ENCODE data around the gene EXOC6B.
"Not testable (repeated sequence)": the region's sequence is repeated elsewhere in the genome, so short reads cannot be mapped to it uniquely, and the experiment has no call there.

EXOC6B gene

DNA sequence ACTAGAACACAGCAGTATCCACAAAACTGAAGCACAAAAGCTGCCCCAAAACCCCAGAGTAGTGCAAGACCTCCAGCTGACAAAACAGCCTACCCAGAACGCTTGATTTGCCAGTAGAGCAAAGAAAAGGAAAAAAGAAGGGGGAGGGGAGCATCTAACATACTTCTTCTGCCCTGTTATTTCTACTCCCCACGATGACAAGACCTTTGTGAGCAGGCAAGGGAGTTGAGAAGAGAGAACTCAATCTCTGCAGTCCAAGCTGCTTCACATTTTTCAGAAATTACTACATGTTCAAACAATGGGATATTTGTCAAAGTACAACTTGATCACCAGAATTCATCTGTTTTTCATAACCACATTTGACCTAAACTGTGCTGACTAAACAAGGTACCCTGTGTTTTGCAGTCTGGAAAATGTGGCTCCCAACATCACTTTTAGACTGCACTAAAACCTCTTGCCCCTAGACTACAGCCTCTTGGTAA lies 286.7 kb downstream of the EXOC6B start:
- Histone ChIP-seq H3K4me2 (ENCODE audit: low read length) (no peak overlapping the region), H3K36me3 (ENCODE audit: control insufficient read depth, insufficient read depth, low read length) (no peaks in the 10 kb centered on the region), H3K27ac (no peak overlapping the region), H2AFZ (no peak overlapping the region), H3K27me3 (ENCODE audit: control insufficient read depth, insufficient read depth, low read length) (no peaks in the 10 kb centered on the region), H3K79me2 (no peaks in the 10 kb centered on the region), H3K4me3 (ENCODE audit: low read depth, low read length) (no peak overlapping the region), H3K4me1 (no peaks in the 10 kb centered on the region), H3K9ac (no peak overlapping the region), H3K9me3 (ENCODE audit: control insufficient read depth, low read length) (no peaks in the 10 kb centered on the region)
- TF ChIP-seq, protein P1, sequence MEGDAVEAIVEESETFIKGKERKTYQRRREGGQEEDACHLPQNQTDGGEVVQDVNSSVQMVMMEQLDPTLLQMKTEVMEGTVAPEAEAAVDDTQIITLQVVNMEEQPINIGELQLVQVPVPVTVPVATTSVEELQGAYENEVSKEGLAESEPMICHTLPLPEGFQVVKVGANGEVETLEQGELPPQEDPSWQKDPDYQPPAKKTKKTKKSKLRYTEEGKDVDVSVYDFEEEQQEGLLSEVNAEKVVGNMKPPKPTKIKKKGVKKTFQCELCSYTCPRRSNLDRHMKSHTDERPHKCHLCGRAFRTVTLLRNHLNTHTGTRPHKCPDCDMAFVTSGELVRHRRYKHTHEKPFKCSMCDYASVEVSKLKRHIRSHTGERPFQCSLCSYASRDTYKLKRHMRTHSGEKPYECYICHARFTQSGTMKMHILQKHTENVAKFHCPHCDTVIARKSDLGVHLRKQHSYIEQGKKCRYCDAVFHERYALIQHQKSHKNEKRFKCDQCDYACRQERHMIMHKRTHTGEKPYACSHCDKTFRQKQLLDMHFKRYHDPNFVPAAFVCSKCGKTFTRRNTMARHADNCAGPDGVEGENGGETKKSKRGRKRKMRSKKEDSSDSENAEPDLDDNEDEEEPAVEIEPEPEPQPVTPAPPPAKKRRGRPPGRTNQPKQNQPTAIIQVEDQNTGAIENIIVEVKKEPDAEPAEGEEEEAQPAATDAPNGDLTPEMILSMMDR (IDR thresholded peaks at IDR 0.05) = no peak

DNA sequence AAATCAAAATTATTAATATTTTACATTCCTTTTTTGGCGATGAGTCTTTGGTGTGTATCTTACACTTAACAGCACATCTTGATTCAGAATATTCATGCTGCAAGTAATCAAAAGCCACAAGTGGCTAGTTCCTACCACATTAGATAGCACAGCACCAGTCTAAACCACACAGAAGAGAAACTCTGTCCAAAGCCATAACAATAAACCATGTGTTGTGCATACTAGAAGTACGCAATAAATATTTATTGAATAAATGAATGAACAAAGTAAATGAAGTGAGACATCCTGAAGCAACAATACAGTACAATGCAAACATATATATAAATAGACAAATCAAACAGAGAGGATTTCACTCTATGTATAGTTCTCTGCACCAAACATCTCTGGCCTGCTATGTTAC lies 287.3 kb downstream of the EXOC6B start:
- H3K36me3 ChIP-seq (ENCODE audit: control insufficient read depth, insufficient read depth, low read length) = no peaks in the 10 kb centered on the region
- TF ChIP-seq, protein P1 (IDR thresholded peaks at IDR 0.05) = no peak
- no peak overlapping the region for H2AFZ ChIP-seq
- no peaks in the 10 kb centered on the region for H3K9me3 ChIP-seq (ENCODE audit: control insufficient read depth, low read length)
- no peak overlapping the region for H3K27ac ChIP-seq
- no peak overlapping the region for H3K4me2 ChIP-seq (ENCODE audit: low read length)
- no peaks in the 10 kb centered on the region for H3K27me3 ChIP-seq (ENCODE audit: control insufficient read depth, insufficient read depth, low read length)
- no peak overlapping the region for H3K9ac ChIP-seq
- H3K4me3 ChIP-seq (ENCODE audit: low read depth, low read length) = no peak overlapping the region
- H3K79me2 ChIP-seq = no peaks in the 10 kb centered on the region
- H3K4me1 ChIP-seq = no peaks in the 10 kb centered on the region

DNA sequence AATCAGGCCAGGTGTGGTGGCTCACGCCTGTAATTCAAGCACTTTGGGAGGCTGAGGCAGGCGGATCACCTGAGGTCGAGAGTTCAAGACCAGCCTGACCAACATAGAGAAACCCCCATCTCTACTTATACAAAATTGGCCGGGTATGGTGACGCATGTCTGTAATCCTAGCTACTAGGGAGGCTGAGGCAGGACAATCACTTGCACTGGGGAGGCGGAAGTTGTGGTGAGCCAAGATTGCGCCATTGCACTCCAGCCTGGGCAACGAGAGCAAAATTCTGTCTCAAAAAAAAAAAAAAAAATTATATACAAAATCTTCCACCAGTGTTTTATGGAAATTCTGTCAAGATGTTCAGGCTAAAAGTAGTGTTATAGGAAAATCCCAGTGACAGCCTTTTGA lies 290.2 kb downstream of the EXOC6B start:
- not testable (repeated sequence) for H3K27me3 ChIP-seq (ENCODE audit: control insufficient read depth, insufficient read depth, low read length); H3K27ac ChIP-seq

DNA sequence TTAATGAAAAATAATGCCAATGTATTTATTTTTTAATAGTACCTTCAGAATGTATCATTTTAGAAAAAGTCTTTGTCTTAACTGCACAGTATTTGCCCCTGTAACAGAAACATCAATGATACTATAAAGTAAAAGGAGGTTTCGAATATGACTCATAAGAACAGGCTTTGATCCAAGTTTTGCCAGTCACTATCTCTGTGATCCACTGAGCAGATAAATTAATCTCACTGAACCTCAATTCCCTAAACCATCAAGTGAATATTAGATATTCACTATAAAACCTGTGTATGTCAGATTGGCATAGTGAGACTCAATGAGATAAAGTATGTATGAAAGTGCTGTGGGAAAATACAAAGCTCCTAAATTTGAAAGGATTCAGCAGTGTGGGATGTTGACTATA lies 292.1 kb downstream of the EXOC6B start:
- Histone ChIP-seq H2AFZ (no peak overlapping the region), H3K79me2 (no peaks in the 10 kb centered on the region), H3K9me3 (ENCODE audit: control insufficient read depth, low read length) (no peaks in the 10 kb centered on the region), H3K9ac (no peak overlapping the region), H3K4me2 (ENCODE audit: low read length) (no peak overlapping the region), H3K27ac (no peak overlapping the region), H3K27me3 (ENCODE audit: control insufficient read depth, insufficient read depth, low read length) (no peaks in the 10 kb centered on the region), H3K4me1 (no peaks in the 10 kb centered on the region), H3K4me3 (ENCODE audit: low read depth, low read length) (no peak overlapping the region), H3K36me3 (ENCODE audit: control insufficient read depth, insufficient read depth, low read length) (no peaks in the 10 kb centered on the region)
- TF ChIP-seq, protein P1 (IDR thresholded peaks at IDR 0.05) = no peak

More for the DNA sequence above, 290.2 kb downstream of the EXOC6B start:
- H3K9me3 ChIP-seq (ENCODE audit: control insufficient read depth, low read length); H3K4me1 ChIP-seq; H3K79me2 ChIP-seq; H3K9ac ChIP-seq; H3K4me3 ChIP-seq (ENCODE audit: low read depth, low read length); H3K4me2 ChIP-seq (ENCODE audit: low read length); H2AFZ ChIP-seq; H3K36me3 ChIP-seq (ENCODE audit: control insufficient read depth, insufficient read depth, low read length): not testable (repeated sequence)

DNA sequence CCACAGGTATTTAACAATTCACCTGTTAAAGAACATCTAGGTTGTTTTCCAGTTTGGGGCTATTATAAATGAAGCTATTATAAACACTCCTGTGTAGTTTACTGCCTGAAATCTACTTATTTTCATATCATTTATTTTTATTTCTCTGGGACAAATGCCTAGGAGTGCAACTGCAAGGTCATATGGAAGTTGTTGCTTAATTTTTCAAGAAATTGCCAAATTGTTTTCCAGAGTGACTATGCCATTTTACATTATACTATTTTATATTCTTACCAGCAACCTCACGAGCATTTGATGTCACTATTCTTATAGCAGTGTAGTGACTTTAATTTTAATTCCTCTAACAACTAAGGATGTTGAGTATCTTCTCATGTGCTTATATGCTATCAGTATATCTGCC lies 298.4 kb downstream of the EXOC6B start:
- Histone ChIP-seq H3K4me3 (ENCODE audit: low read depth, low read length) (no peak overlapping the region), H3K4me1 (no peaks in the 10 kb centered on the region), H3K27ac (no peak overlapping the region), H3K9ac (no peak overlapping the region), H3K9me3 (ENCODE audit: control insufficient read depth, low read length) (no peaks in the 10 kb centered on the region), H3K27me3 (ENCODE audit: control insufficient read depth, insufficient read depth, low read length) (no peaks in the 10 kb centered on the region), H3K4me2 (ENCODE audit: low read length) (no peak overlapping the region), H3K79me2 (no peaks in the 10 kb centered on the region), H3K36me3 (ENCODE audit: control insufficient read depth, insufficient read depth, low read length) (no peaks in the 10 kb centered on the region), H2AFZ (no peak overlapping the region)
- TF ChIP-seq, protein P1 (IDR thresholded peaks at IDR 0.05) = no peak

Measured in parathyroid adenoma (tissue), 2 donors.